Naive thymus-derived CD4-positive, alpha-beta T cell (primary cell): Measurements from ENCODE around the gene EXOC8. TPM values are rescaled to one million over a fixed set of nuclear protein-coding genes. Genes with fewer than 3 reads are reported as not detected.

ENCODE experiments used
- ATAC-seq: fragments of 150-1000 bp; cut with Tn5 transposase; 2 replicates; pipeline ENCODE4 v1.10.0; 2021; ENCODE audit warnings: mild to moderate bottlenecking, moderate library complexity
- CTCF ChIA-PET: fragments of 350-600 bp; sonication (Branson Sonifier 250); formaldehyde crosslinking; loops from one replicate; lab custom pipeline; 2021; ENCODE audit warnings: antibody characterized with exemption; lab: Charles Lee
- POLR2A ChIA-PET: fragments of 350-600 bp; sonication (Branson Sonifier 250); formaldehyde crosslinking; loops from one replicate; lab custom pipeline; 2021; ENCODE audit warnings: antibody characterized with exemption, inconsistent platforms; lab: Charles Lee
- DNase-seq, 9 donors: peaks; one replicate each; pipeline versions ENCODE4 v3.0.0 to v3.0.0-alpha.2; 2020 to 2022; ENCODE audit warnings: mixed read lengths in 1 of 9
- H3K27ac ChIP-seq: one replicate; pipeline ENCODE4 v1.7.0; 2013; ENCODE audit warnings: mild to moderate bottlenecking, low read depth, low read length, moderate library complexity
- H3K27me3 ChIP-seq, 2 donors: one replicate each; pipeline ENCODE4 v1.7.0; 2013; ENCODE audit warnings: low read length in 2 of 2, mild to moderate bottlenecking in 2 of 2, moderate library complexity in 2 of 2; ENCODE audit not compliant: control insufficient read depth in 2 of 2, insufficient read depth in 2 of 2
- H3K36me3 ChIP-seq, 3 experiments: 1 replicate in 2 of 3; 2 replicates in 1 of 3; pipeline ENCODE4 v1.7.0; 2013; ENCODE audit warnings: low read length in 3 of 3, mild to moderate bottlenecking in 3 of 3, moderate library complexity in 1 of 3; ENCODE audit not compliant: insufficient read depth in 3 of 3, control insufficient read depth in 2 of 3
- H3K4me1 ChIP-seq, 2 donors: one replicate each; pipeline ENCODE4 v1.7.0; 2013; ENCODE audit warnings: low read length in 2 of 2, mild to moderate bottlenecking in 2 of 2, moderate library complexity in 1 of 2; ENCODE audit not compliant: control insufficient read depth in 2 of 2, insufficient read depth in 2 of 2
- H3K4me3 ChIP-seq: 2 replicates; pipeline ENCODE4 v1.7.0; 2013; ENCODE audit warnings: mild to moderate bottlenecking, low read length
- H3K9me3 ChIP-seq, 3 experiments: 1 replicate in 2 of 3; 2 replicates in 1 of 3; pipeline ENCODE4 v1.7.0; 2013; ENCODE audit warnings: low read length in 3 of 3; ENCODE audit not compliant: control insufficient read depth in 2 of 3
- H3K27ac Mint-ChIP-seq, 9 donors: one replicate each; pipeline ENCODE4 v1.8.0; 2020 to 2022; ENCODE audit warnings: mixed read lengths in 9 of 9, mild to moderate bottlenecking in 8 of 9, moderate library complexity in 5 of 9, inconsistent platforms in 2 of 9
- H3K27me3 Mint-ChIP-seq, 5 donors: one replicate each; pipeline ENCODE4 v1.8.0; 2021 to 2022; ENCODE audit warnings: mixed read lengths in 5 of 5, mild to moderate bottlenecking in 1 of 5
- H3K36me3 Mint-ChIP-seq, 5 donors: one replicate each; pipeline ENCODE4 v1.8.0; 2020 to 2022; ENCODE audit warnings: mixed read lengths in 5 of 5, mild to moderate bottlenecking in 3 of 5, inconsistent platforms in 1 of 5
- H3K4me1 Mint-ChIP-seq, 7 donors: one replicate each; pipeline ENCODE4 v1.8.0; 2020 to 2022; ENCODE audit warnings: mixed read lengths in 7 of 7, mild to moderate bottlenecking in 3 of 7, inconsistent platforms in 1 of 7
- H3K4me3 Mint-ChIP-seq, 10 donors: one replicate each; pipeline ENCODE4 v1.8.0; 2020 to 2022; ENCODE audit warnings: mild to moderate bottlenecking in 10 of 10, mixed read lengths in 10 of 10, moderate library complexity in 6 of 10, inconsistent platforms in 2 of 10
- H3K9me3 Mint-ChIP-seq, 11 donors: one replicate each; pipeline ENCODE4 v1.8.0; 2020 to 2022; ENCODE audit warnings: mixed read lengths in 11 of 11, mild to moderate bottlenecking in 4 of 11, inconsistent platforms in 1 of 11, moderate library complexity in 1 of 11
- intact Hi-C, 2 donors: fragments of 100-400 bp; cut with micrococcal nuclease; formaldehyde crosslinking; loops; one replicate each; pipeline ENCODE4 v1.15.1; 2023
- polyA plus RNA-seq, 2 donors: library from polyadenylated mRNA; unstranded; fragments of 300-500 nt; fragmentation: Illumina TruSeq; gene quantifications; one replicate each; pipeline ENCODE4 v1.2.3, GENCODE V29; 2021
- total RNA-seq, 6 experiments: library from RNA in 5 of 6; stranded (reverse) in 5 of 6; gene quantifications; 1 replicate in 5 of 6; 2 replicates in 1 of 6; pipeline ENCODE4 v1.2.3 and lab custom pipeline; 2021 to 2026

EXOC8 gene
- total and polyA plus RNA-seq, 7 experiments from 2014 or later, result 2.7 to 33.8 (median 23.5) TPM

DNA sequence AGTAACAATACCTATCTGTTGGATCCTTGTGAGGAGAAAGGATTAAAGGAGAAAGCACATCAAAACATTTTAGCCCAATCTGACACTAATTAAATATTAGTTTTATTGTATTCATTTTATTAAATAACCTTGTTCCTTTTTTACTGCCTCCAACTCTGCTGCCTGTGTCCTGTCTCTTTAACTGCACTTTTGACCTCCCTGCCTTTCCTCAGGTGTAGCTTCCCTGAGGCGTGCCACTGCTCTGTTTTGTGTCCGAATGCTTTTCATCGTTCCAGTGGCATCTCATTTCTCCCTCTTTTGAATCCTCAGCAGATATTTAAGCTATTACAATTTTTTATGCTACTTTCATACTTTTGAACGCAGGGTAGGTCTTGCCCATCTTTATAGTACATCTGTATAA, 10.8 kb upstream of the EXOC8 start:
- H3K9me3 Mint-ChIP-seq, result no peaks in the 10 kb centered on the region
- peaks cover 4 to 13% (median 8%) of the 10 kb centered on the region in 7 donors for H3K4me1 Mint-ChIP-seq
- ATAC-seq (no peak), DNase-seq (no peak)
- no peaks in the 10 kb centered on the region for H3K27me3 ChIP-seq
- peaks cover 11 to 53% (median 17%) of the 10 kb centered on the region in 5 donors for H3K36me3 Mint-ChIP-seq
- POLR2A ChIA-PET, result no interaction called here
- CTCF ChIA-PET, result no interaction called here
- H3K4me3 ChIP-seq, result no peak overlapping the region
- no peak overlapping the region for H3K27ac ChIP-seq
- H3K27ac Mint-ChIP-seq, result peak overlapping the region in 1 of 9 donors; percentile 0
- no peak overlapping the region for H3K4me3 Mint-ChIP-seq
- H3K4me1 ChIP-seq, result no peaks in the 10 kb centered on the region
- no peaks in the 10 kb centered on the region for H3K27me3 Mint-ChIP-seq
- intact Hi-C loops, result no loop called here
- H3K9me3 ChIP-seq, result no peaks in the 10 kb centered on the region
- peaks cover 6 to 43% (median 17%) of the 10 kb centered on the region in 3 experiments for H3K36me3 ChIP-seq

DNA sequence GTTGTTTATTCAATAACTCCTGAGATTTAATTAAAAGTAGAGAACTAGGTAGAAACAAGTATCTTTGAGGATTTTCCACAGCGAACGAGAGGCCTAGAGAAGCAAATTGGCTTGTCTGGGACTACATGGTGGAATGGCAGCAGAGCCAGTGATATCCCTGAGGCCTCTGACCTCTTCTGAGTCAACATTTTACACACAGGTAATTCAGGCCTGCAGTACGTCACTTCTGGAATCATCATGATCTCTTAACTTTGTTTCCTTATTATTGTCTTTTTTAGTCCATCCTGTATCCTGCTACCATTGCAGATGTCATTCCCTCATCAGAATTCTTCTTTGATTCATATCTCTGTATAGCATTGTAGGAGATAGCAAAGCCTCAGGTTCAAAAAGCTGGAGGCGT, 10.3 kb upstream of the EXOC8 start:
- Mint-ChIP-seq H3K9me3 (no peaks in the 10 kb centered on the region), H3K4me1 (peaks cover 5 to 17% (median 11%) of the 10 kb centered on the region in 7 donors), H3K27me3 (no peaks in the 10 kb centered on the region), H3K36me3 (peaks cover 10 to 54% (median 18%) of the 10 kb centered on the region in 5 donors), H3K4me3 (no peak overlapping the region), H3K27ac (no peak overlapping the region)
- ChIA-PET CTCF (no interaction called here), POLR2A (no interaction called here)
- no peak for DNase-seq
- H3K27me3 ChIP-seq, result no peaks in the 10 kb centered on the region
- no peak for ATAC-seq
- H3K36me3 ChIP-seq, result peaks cover 6 to 38% (median 17%) of the 10 kb centered on the region in 3 experiments
- H3K4me1 ChIP-seq, result no peaks in the 10 kb centered on the region
- intact Hi-C loops, result no loop called here
- no peak overlapping the region for H3K27ac ChIP-seq
- no peaks in the 10 kb centered on the region for H3K9me3 ChIP-seq
- H3K4me3 ChIP-seq, result no peak overlapping the region

DNA sequence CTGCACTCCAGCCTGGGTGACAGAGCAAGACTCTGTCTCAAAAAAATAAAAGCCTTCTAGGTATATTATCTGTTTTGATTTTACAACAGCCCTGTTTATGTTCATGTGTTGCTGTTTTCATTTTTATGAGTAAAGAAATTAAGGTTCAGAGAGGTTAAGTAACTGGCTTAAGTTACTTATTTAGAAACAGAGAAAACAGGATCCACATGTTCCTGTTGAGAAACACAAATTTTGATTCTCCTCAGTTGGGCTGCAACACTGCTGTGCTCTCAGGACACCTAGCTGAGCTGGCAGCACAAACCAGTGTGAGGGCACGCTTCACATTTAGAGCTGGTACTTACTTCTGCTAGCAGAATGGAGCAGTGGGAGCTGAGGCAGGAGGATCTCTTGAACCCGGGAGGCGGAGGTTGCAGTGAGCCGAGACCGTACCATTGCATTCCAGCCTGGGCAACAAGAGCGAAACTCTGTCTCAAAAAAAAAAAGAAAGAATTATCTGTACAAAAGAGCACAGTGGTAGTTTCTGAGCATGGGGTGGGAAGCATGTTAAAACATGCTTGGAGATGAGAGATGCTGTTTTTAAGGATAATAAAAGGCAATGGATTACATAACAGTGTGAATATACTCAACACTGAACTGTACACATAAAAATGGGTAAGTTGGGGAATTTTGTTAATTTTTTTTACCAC, 2.8 kb upstream of the EXOC8 start:
- H3K27ac ChIP-seq, result no peak overlapping the region
- H3K27me3 Mint-ChIP-seq, result peaks cover 0 to 6% (median 0%) of the 10 kb centered on the region in 5 donors
- DNase-seq (no peak), ATAC-seq (no peak)
- H3K4me3 ChIP-seq, result no peak overlapping the region
- ChIA-PET CTCF (interaction anchor here (0.6 kb wide), 1 partner anchor 250 kb away, joined by 3 read pairs; no protein-coding TSS in a partner anchor), POLR2A (no interaction called here)
- intact Hi-C loops, result no loop called here
- peak overlapping the region in 2 of 9 donors; percentile 41 to 46 for H3K27ac Mint-ChIP-seq
- peaks cover 8 to 40% (median 32%) of the 10 kb centered on the region in 5 donors for H3K36me3 Mint-ChIP-seq
- peaks cover 0 to 11% (median 0%) of the 10 kb centered on the region in 3 experiments for H3K36me3 ChIP-seq
- H3K9me3 Mint-ChIP-seq, result peaks cover 0 to 23% (median 8%) of the 10 kb centered on the region in 11 donors
- peak overlapping the region in 5 of 10 donors; percentile 8 to 37 (median 27) for H3K4me3 Mint-ChIP-seq
- peaks cover 30 to 67% (median 60%) of the 10 kb centered on the region in 7 donors for H3K4me1 Mint-ChIP-seq
- peaks cover 29% of the 10 kb centered on the region in 2 donors for H3K4me1 ChIP-seq
- no peaks in the 10 kb centered on the region for H3K9me3 ChIP-seq
- no peaks in the 10 kb centered on the region for H3K27me3 ChIP-seq

DNA sequence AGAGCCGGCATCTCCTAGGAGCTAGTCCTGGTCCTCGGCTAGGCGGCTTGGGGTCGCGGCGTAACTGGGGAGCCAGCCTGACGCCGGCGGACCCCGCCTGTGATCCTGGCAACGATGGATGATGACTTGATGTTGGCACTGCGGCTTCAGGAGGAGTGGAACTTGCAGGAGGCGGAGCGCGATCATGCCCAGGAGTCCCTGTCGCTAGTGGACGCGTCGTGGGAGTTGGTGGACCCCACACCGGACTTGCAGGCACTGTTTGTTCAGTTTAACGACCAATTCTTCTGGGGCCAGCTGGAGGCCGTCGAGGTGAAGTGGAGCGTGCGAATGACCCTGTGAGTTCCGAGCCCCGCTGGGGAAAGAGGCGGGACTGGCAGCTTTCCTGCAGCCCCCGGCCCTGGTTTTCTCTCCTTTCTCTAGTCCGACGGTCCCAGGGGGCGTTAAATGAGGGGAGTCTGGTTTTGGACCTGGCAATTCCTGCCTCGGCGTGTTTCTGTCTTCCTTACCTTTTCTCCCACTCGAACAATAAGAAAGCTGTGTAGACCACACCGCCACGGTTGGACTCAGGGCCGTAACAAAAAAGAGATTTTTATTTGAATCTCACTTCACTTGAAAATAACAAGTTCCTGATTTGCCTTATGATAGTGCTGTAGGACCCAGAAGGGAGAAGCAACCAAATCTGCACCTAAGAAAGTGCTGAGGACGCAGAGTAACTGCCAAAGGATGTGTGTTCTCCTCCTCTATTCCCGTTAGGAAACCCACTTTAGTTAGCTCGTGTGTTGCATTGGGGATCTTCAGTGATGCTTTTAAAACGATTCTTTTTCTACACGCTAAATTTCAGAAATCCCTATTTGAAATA, 847 bp upstream of the EXOC8 start, which contains the start of gene SPRTN:
Gene SPRTN (plus strand): TSS at position 24 of the 859 bp plus-strand sequence. CDS start 91 bp downstream, at position 115.
- H3K36me3 ChIP-seq, result peaks cover 0 to 11% (median 0%) of the 10 kb centered on the region in 3 experiments
- Mint-ChIP-seq H3K4me1 (peaks cover 38 to 79% (median 63%) of the 10 kb centered on the region in 7 donors), H3K36me3 (peaks cover 8 to 42% (median 31%) of the 10 kb centered on the region in 5 donors), H3K27me3 (peaks cover 0 to 6% (median 0%) of the 10 kb centered on the region in 5 donors), H3K9me3 (peaks cover 0 to 41% (median 11%) of the 10 kb centered on the region in 11 donors), H3K4me3 (peak within 1 kb of the TSS; percentile 97 to 100 (median 99)), H3K27ac (peak within 1 kb of the TSS; percentile 96 to 100 (median 100))
- ChIA-PET CTCF (interaction anchor here (0.7 to 1.1 kb wide), 3 partner anchors 97 to 418 kb away, joined by 3 read pairs; no protein-coding TSS in a partner anchor), POLR2A (interaction anchor here (0.7 to 2.6 kb wide), 16 partner anchors 12 to 289 kb away, joined by 3 to 30 read pairs (median 3); partner anchors contain the start of genes EGLN1, GNPAT and TSNAX)
- peaks cover 41 to 46% of the 10 kb centered on the region in 2 donors for H3K4me1 ChIP-seq
- peak within 1 kb of the TSS; percentile 99 for H3K4me3 ChIP-seq
- ATAC-seq (peak; percentile 7), DNase-seq (no peak)
- H3K27ac ChIP-seq, result peak within 1 kb of the TSS; percentile 94
- no peaks in the 10 kb centered on the region for H3K27me3 ChIP-seq
- intact Hi-C loops, result loop anchor here (1.0 to 10.0 kb wide), 14 partner anchors 18 to 1614 kb away; partner anchors contain the start of genes C1orf198 (in 2 of the 2), EGLN1 (in 2 of the 2), FAM89A (in 2 of the 2) and GNPAT (in 2 of the 2)
- no peaks in the 10 kb centered on the region for H3K9me3 ChIP-seq

DNA sequence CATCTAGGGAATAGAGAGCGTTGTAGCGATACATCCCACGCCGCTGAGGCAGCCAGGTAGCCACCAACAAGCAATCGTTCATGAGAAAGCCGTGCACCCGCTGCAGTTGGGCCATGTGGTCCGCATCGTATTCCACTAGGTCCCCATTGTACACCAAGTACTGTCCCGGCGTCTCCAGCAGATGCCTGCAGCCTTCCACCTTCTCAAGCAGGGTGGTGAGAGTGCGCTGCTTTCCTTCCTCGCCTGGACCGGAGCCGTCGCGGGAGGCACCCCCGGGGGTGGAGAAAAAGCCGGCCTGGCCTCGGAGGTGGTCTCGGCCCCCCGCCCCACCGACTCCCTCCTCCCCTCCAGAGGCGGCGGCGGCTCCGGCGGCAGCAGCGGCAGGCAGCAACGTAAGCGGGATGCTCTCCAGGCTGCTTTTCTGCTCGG, 595 bp downstream of the EXOC8 start:
- Mint-ChIP-seq H3K36me3 (peaks cover 7 to 48% (median 32%) of the 10 kb centered on the region in 5 donors), H3K27ac (peak overlapping the region; percentile 96 to 100 (median 100)), H3K4me3 (peak overlapping the region; percentile 97 to 100 (median 99)), H3K27me3 (peaks cover 0 to 6% (median 0%) of the 10 kb centered on the region in 5 donors), H3K9me3 (peaks cover 0 to 50% (median 11%) of the 10 kb centered on the region in 11 donors), H3K4me1 (peaks cover 36 to 85% (median 68%) of the 10 kb centered on the region in 7 donors)
- intact Hi-C loops, result loop anchor here (1.0 to 10.0 kb wide), 7 partner anchors 292 to 1615 kb away; partner anchors contain the start of genes C1orf198 (in 2 of the 2), FAM89A (in 2 of the 2), COG2 (in 1 of the 2) and NTPCR (in 1 of the 2)
- ATAC-seq (no peak), DNase-seq (peak in 1 of 9 donors; percentile 54)
- ChIA-PET CTCF (interaction anchor here (0.7 kb wide), 1 partner anchor 63 kb away, joined by 3 read pairs; no protein-coding TSS in a partner anchor), POLR2A (interaction anchor here (1.0 to 2.6 kb wide), 6 partner anchors 84 to 297 kb away, joined by 3 to 30 read pairs (median 5); partner anchors contain the start of genes EGLN1, FAM89A, GNPAT and TSNAX)
- H3K4me3 ChIP-seq, result peak overlapping the region; percentile 99
- H3K9me3 ChIP-seq, result no peaks in the 10 kb centered on the region
- peaks cover 0 to 10% (median 0%) of the 10 kb centered on the region in 3 experiments for H3K36me3 ChIP-seq
- peaks cover 41 to 51% of the 10 kb centered on the region in 2 donors for H3K4me1 ChIP-seq
- H3K27me3 ChIP-seq, result no peaks in the 10 kb centered on the region
- peak overlapping the region; percentile 94 for H3K27ac ChIP-seq
